HG02943 (cell line): ENCODE data around the gene GNPDA2.
A peak's percentile ranks its signal among the peaks of the same experiment; 100 is the strongest.
"Not testable (repeated sequence)": the region's sequence is repeated elsewhere in the genome, so short reads cannot be mapped to it uniquely, and the experiment has no call there.

ENCODE experiments used
- ATAC-seq: cut with Tn5 transposase; IDR thresholded peaks from one replicate; pipeline ENCODE4 v1.9.1; 2021; ENCODE audit warnings: mild to moderate bottlenecking, low read depth, moderate library complexity; ENCODE audit not compliant: unreplicated experiment

GNPDA2 gene

GRCh38 chr4:44726038-44726871, at the start of gene GNPDA2:
Gene GNPDA2, minus strand, starts transcription at chr4:44726556. Its CDS starts 4,349 bp downstream, at chr4:44722207.
- peak; percentile 94 for ATAC-seq

DNA sequence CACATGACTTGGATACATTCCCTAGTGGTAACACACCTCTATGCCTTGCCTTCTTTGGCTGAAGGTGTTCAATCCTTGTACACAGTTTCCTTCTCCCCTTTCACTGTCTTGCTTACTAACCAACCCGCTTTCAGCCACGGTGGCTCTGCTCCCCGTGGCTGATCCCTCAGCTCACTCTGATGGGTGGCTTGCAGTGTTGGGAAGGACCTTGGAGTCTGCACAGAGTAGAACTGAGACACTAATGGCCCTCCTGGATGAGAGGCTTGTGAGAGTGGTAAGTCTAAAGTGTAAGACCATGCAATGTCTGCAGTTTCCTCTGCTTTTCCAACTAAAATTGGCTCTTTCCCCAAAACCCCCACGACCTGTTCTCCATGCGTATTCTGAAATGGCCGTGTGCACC, 46.0 kb upstream of the GNPDA2 start:
- no peak for ATAC-seq

DNA sequence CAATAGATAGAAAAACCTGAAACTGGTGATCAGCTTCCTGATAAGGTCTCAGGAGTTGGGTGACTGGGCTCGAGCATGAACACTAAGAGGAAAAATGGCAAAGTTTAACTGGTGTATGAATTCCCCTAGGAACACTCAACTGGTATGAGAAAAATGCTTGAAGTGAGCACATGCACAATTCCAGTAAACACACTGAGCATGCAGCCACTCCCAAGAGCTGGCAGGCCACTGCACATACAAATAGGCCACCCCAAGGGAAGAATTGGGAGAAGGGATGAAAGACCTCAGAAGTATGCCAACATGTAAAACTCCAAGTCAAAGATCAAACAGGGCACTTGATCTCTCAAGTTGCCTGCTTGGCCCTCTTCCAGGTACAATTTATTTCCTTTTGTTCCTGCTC, 45.4 kb upstream of the GNPDA2 start:
- no peak for ATAC-seq

DNA sequence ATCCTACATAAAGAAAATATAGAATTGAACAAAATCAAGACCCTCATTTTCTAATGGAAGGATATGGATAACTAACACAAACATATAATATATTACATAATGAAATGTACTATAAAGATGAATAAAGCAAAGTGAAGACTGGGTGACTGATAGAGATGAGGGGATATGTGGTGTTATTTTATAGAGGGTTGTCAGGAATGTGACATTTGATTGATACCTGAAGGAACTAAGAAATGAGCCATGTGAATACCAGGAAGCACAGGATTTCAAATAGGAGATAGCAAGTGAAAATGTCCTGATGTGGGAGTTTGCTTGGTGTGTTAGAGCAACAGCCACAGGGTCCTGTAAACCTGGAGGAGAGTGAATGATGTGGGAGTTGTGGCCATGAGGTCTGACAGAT, 40.1 kb upstream of the GNPDA2 start:
- ATAC-seq = no peak

DNA sequence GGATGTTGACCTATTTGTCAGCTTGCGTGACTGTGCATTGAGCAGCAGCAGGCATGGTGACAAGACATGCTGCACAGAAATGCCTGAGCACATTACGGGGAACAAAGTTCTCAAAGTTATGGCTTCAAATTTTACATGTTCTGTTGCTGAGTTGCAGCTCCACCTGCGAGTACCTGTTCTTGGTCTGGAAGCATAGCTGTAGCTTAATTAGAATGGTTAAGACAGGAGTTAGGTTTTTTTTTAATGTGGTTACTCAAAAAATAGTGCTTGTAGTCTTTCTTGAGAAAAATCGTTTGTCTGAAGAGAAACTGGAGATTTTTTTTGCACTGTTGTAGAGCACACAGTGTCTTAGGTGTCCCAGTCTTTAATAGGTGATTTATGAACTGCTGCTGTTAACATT, 38.8 kb upstream of the GNPDA2 start:
- ATAC-seq = no peak

DNA sequence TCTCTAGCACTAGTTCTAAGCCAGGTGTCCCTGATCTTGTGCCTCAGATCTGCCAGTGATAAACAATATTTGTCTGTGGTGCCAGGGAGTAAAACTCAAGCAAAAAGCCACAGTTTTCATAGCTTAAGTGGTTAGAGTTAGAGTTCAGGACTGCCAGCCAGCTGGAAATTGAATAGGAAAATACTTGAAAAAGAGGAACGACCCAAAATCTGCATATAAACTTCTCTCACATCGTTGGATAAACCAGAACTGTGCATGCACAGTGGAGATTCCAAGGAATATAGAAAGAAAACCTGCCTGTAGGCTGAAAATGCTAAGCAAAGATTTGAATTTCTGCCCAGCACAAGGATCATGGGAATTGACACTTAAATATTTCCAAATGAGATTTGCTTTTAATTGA, 35.0 kb upstream of the GNPDA2 start:
- ATAC-seq = no peak

- no peak for ATAC-seq
Measured at GRCh38 chr4:44760142-44760898, 34.0 kb upstream of the GNPDA2 start.

DNA sequence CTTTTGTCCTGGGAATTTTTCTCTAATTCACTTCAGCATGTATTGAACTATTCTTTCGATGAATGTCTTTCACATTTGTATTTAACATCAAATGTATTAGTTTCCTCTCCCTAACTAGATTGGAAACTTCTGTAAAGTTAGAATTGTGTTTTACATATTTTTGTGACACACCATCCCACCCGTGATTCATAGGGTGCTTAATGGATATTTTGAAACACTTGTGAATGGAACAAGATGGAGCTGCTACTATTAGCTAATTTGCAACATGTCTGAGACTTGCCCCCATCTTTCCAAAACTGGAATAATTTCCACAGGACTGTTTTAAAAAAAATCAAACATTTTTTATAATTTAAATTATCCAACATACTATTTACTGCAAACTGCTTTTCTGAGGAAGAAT, 30.2 kb upstream of the GNPDA2 start:
- ATAC-seq = no peak

- ATAC-seq = no peak
Measured at GRCh38 chr4:44740201-44740600, 13.8 kb upstream of the GNPDA2 start.

- ATAC-seq = no peak
Measured at GRCh38 chr4:44738615-44739014, 12.3 kb upstream of the GNPDA2 start.

GRCh38 chr4:44736900-44737299, 10.5 kb upstream of the GNPDA2 start:
- no peak for ATAC-seq

GRCh38 chr4:44728694-44729093, 2.3 kb upstream of the GNPDA2 start:
- not testable (repeated sequence) for ATAC-seq

DNA sequence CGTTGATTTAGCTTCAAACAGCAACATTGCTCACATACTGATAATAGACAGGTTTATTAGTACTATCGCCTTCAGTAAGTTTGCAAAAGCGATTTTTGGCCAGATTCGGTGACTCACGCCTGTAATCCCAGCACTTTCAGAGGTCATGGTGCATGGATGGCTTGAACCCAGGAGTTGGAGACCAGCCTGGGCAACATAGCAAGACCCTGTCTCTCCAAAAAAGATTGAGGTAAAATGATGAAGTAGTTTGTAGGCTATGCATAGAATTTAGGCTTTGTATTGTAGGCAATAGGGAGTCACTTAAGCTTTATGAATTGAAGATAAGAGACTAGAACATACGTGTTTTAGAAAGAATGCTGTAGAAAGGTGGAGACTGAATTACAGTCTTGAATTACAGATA, 1.1 kb upstream of the GNPDA2 start:
- ATAC-seq = no peak

- peak; percentile 31 for ATAC-seq
Measured at GRCh38 chr4:44725726-44726037, 674 bp downstream of the GNPDA2 start.

DNA sequence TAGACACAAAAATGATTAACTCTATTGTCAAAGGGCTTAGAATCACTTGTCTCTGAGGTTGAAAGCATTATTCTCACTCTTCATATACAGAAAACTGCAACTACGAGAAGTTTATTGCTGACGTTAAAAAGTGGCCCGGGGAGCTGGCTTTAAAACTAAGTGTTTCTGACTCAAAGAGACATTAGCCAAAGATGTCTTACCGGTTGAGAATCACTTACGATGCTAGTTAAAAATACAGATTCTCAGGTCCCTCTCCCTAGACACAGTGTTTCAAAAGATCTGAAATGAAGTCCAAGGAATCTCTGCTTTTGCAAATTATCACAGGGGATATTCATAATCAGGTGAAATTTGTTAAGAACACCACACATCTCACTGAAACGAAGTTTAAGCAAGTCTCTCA, 1.2 kb downstream of the GNPDA2 start:
- no peak for ATAC-seq

- ATAC-seq = no peak
Measured at GRCh38 chr4:44722001-44722400, 4.4 kb downstream of the GNPDA2 start.

- no peak for ATAC-seq
Measured at GRCh38 chr4:44720371-44720770, 6.0 kb downstream of the GNPDA2 start.

GRCh38 chr4:44716597-44716996, 9.8 kb downstream of the GNPDA2 start:
- no peak for ATAC-seq

DNA sequence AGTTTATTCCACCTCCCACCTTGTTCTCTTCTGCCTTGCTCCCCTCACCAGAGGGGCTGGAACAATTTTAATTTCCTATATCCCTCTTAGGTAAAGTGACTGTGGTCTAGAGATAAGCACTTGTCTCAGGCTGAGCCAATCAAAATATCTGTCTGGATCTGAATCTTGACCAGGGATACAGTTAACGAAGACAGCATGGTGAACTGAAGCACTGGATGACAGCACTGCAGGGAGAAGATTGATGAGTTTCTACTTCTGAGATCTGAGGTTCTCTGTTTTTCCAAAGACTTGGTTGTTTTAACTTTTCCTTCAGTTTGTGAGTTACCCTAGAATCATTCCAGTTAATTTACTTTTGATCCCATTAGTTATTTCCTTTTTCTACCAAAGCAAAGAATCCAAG, 13.2 kb downstream of the GNPDA2 start:
- no peak for ATAC-seq

DNA sequence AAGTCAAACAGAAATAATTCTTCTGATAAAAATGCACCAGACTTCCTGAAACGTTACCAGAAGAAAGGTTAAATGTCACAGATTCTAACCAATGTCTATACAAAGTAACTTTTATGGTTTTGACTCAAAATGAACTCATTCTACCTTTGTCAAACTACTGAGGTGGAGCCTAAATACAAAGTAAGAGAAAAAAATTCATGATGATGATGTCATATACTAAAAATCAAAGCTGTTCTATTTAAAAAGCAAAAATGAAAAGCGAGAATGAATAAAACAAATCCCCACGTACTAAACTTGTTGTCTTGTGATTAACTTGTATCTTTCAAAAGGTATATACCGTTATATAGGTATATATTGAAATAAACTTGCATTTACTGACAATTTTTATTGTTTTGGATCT, 21.7 kb downstream of the GNPDA2 start:
- no peak for ATAC-seq

DNA sequence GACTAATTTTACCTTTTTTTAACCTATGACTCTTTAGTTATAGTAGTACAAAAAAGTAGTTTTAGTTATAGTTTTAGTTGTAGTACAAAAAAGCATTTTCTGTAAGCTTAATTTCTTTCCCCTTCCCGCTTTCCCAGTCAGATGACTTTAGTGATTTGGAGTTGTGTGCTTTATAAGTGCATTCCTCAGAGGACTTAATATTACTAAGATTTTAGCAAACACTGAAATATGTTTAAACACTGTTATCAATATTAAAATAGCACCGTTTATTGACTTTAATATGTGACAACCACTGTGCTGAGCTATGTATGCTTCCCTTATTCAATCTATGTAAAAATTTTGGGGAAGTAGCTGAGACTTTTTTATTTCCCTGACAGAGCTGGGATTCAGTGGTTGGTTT, 25.3 kb downstream of the GNPDA2 start:
- ATAC-seq = no peak

- no peak for ATAC-seq
Measured at GRCh38 chr4:44700427-44700826, 25.9 kb downstream of the GNPDA2 start.
